ENCODE measurements around the gene PHC3.

Gene PHC3

DNA sequence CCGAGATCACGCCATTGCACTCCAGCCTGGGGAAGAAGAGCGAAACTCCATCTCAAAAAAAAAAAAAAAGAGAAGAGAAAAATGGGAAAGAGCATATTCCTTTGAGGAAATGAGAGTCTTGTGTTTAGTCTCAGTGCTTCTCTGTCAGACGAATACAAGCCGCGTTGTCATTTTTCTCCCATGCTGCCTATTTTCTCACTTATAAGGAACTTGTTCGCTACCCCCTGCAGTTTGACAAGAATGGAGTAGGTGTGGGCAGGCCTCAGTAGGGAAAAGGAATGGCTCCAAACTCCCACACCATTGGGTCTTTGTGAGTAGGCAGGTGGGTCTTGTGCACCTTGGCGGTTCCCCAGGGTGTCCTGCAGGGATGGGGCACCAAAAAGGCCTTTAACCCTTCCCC is 137.3 kb downstream of the PHC3 start:
- TF ChIP-seq SPI1 (IDR thresholded peaks at IDR 0.05; ENCODE audit: borderline replicate concordance, low read depth) (no peak), POLR2AphosphoS5 (IDR thresholded peaks at IDR 0.05; ENCODE audit: low read depth) (peak; percentile 35; the same call in 1 of the 2 replicates)
- Histone ChIP-seq H3K27ac (replicated peaks) (peak overlapping the region; percentile 83), H3K4me3 (replicated peaks; ENCODE audit: insufficient read depth, low read length) (peak overlapping the region; percentile 17; the same call in 1 of the 2 replicates), H3K27me3 (ENCODE audit: insufficient read depth, poor library complexity, severe bottlenecking) (no peaks in the 10 kb centered on the region)
- peak in 1 of 2 experiments; percentile 29 for DNase-seq (ENCODE audit: low read depth in 1 of 2, low spot score in 1 of 2)

DNA sequence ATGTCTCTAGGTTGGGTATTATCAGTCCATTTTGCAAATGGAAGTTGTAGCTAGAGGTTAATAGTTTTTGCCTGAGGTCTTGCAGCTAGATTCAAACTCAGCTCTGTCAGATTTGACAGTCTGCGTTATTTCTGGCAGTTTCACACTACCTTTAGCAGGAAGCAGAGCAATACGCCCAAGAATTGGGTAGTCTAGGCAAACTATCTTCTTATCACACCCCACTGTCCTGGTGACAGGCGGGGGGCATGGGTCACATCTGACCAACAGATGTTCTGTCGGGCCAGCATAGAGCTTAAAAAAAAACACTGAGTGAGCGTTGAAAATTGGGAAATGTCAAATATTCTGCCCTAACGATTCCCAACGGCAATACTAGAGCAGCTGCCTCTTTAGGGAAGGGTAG is 138.0 kb downstream of the PHC3 start:
- peak overlapping the region; percentile 83 for H3K27ac ChIP-seq (replicated peaks)
- TF ChIP-seq, protein P1, sequence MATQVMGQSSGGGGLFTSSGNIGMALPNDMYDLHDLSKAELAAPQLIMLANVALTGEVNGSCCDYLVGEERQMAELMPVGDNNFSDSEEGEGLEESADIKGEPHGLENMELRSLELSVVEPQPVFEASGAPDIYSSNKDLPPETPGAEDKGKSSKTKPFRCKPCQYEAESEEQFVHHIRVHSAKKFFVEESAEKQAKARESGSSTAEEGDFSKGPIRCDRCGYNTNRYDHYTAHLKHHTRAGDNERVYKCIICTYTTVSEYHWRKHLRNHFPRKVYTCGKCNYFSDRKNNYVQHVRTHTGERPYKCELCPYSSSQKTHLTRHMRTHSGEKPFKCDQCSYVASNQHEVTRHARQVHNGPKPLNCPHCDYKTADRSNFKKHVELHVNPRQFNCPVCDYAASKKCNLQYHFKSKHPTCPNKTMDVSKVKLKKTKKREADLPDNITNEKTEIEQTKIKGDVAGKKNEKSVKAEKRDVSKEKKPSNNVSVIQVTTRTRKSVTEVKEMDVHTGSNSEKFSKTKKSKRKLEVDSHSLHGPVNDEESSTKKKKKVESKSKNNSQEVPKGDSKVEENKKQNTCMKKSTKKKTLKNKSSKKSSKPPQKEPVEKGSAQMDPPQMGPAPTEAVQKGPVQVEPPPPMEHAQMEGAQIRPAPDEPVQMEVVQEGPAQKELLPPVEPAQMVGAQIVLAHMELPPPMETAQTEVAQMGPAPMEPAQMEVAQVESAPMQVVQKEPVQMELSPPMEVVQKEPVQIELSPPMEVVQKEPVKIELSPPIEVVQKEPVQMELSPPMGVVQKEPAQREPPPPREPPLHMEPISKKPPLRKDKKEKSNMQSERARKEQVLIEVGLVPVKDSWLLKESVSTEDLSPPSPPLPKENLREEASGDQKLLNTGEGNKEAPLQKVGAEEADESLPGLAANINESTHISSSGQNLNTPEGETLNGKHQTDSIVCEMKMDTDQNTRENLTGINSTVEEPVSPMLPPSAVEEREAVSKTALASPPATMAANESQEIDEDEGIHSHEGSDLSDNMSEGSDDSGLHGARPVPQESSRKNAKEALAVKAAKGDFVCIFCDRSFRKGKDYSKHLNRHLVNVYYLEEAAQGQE (IDR thresholded peaks at IDR 0.05; ENCODE audit: insufficient replicate concordance, low read depth), result no peak
- no peak for TF ChIP-seq POLR2AphosphoS5 (IDR thresholded peaks at IDR 0.05; ENCODE audit: low read depth)
- TF ChIP-seq, protein P2, sequence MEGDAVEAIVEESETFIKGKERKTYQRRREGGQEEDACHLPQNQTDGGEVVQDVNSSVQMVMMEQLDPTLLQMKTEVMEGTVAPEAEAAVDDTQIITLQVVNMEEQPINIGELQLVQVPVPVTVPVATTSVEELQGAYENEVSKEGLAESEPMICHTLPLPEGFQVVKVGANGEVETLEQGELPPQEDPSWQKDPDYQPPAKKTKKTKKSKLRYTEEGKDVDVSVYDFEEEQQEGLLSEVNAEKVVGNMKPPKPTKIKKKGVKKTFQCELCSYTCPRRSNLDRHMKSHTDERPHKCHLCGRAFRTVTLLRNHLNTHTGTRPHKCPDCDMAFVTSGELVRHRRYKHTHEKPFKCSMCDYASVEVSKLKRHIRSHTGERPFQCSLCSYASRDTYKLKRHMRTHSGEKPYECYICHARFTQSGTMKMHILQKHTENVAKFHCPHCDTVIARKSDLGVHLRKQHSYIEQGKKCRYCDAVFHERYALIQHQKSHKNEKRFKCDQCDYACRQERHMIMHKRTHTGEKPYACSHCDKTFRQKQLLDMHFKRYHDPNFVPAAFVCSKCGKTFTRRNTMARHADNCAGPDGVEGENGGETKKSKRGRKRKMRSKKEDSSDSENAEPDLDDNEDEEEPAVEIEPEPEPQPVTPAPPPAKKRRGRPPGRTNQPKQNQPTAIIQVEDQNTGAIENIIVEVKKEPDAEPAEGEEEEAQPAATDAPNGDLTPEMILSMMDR (IDR thresholded peaks at IDR 0.05; ENCODE audit: insufficient read depth, low read length), result no peak
- no peak for TF ChIP-seq GABPA (IDR thresholded peaks at IDR 0.05; ENCODE audit: low read depth)
- TF ChIP-seq SPI1 (IDR thresholded peaks at IDR 0.05; ENCODE audit: borderline replicate concordance, low read depth), result no peak
- no peak overlapping the region for H3K4me3 ChIP-seq (replicated peaks; ENCODE audit: insufficient read depth, low read length)
- H3K27me3 ChIP-seq (ENCODE audit: insufficient read depth, poor library complexity, severe bottlenecking), result no peaks in the 10 kb centered on the region
- DNase-seq (ENCODE audit: low read depth in 1 of 2, low spot score in 1 of 2), result peak in 1 of 2 experiments; percentile 22

DNA sequence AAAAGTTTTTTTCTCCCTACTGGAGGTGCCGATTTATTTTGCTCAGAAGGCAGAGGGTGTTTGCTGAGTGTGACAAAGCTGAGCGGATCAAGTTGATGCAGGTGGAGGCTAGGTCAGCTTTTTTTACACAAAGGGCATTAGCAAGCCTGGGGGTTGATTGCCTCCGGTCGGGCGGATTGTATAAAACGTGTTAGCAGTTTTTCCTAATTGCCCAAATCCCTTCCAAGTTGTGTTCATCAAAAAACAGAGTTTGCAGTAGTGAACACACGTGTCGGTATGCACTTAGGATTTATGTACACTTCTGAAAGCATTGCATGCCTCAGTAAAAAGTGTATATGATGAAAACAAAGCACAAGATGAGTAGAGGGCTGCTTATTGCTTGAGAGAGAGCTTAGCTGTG is 141.1 kb downstream of the PHC3 start:
- peak overlapping the region; percentile 29; the same call in 1 of the 2 replicates for H3K27ac ChIP-seq (replicated peaks)
- H3K4me3 ChIP-seq (replicated peaks; ENCODE audit: insufficient read depth, low read length), result peak overlapping the region; percentile 87
- TF ChIP-seq SPI1 (IDR thresholded peaks at IDR 0.05; ENCODE audit: borderline replicate concordance, low read depth) (no peak), GABPA (IDR thresholded peaks at IDR 0.05; ENCODE audit: low read depth) (no peak), POLR2AphosphoS5 (IDR thresholded peaks at IDR 0.05; ENCODE audit: low read depth) (no peak)
- TF ChIP-seq, protein P1 (IDR thresholded peaks at IDR 0.05; ENCODE audit: insufficient replicate concordance, low read depth), result no peak
- TF ChIP-seq, protein P2 (IDR thresholded peaks at IDR 0.05; ENCODE audit: insufficient read depth, low read length), result no peak
- no peak for DNase-seq (ENCODE audit: low read depth in 1 of 2, low spot score in 1 of 2)
- H3K27me3 ChIP-seq (ENCODE audit: insufficient read depth, poor library complexity, severe bottlenecking), result no peaks in the 10 kb centered on the region

DNA sequence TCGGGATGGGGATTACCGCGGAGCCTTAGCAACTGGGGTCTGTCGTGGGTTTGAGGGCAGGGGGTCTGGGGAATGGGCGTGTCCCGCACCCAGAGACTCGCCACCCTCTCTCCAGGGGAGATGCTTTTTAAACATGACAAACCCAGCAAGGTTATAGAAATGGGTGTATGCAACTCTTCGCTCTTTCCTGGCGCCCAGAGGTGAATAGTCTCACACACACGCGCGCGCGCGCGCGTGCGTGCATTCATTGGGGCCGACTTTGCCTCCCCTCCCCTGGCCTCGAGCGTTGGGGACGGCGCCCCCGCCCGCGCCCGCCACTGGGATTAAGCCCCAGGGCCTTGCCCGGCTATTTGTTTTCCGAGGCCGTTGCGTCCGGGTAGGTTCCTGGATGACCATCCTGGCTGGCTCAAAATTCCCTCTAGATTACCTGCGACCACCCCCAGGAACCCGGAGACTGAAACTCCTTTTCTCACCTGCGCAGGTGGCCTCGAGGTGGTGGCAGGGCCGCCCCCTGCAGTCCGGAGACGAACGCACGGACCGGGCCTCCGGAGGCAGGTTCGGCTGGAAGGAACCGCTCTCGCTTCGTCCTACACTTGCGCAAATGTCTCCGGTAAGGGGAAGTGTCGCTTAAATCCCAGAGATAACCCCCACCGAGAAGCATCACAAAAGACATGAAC is 143.0 kb downstream of the PHC3 start:
- peak overlapping the region; percentile 87 for H3K4me3 ChIP-seq (replicated peaks; ENCODE audit: insufficient read depth, low read length)
- TF ChIP-seq, protein P1 (IDR thresholded peaks at IDR 0.05; ENCODE audit: insufficient replicate concordance, low read depth), result no peak
- peak; percentile 94 for TF ChIP-seq SPI1 (IDR thresholded peaks at IDR 0.05; ENCODE audit: borderline replicate concordance, low read depth)
- no peak for TF ChIP-seq GABPA (IDR thresholded peaks at IDR 0.05; ENCODE audit: low read depth)
- TF ChIP-seq, protein P2 (IDR thresholded peaks at IDR 0.05; ENCODE audit: insufficient read depth, low read length), result no peak
- TF ChIP-seq POLR2AphosphoS5 (IDR thresholded peaks at IDR 0.05; ENCODE audit: low read depth), result peak; percentile 33; the same call in 1 of the 2 replicates
- DNase-seq (ENCODE audit: low read depth in 1 of 2, low spot score in 1 of 2), result peak; percentile 74 to 81
- H3K27ac ChIP-seq (replicated peaks), result peak overlapping the region; percentile 87
- H3K27me3 ChIP-seq (ENCODE audit: insufficient read depth, poor library complexity, severe bottlenecking), result no peaks in the 10 kb centered on the region

All from HL-60 (cell line).